ENCODE results near the gene OTC.

The OTC gene

DNA sequence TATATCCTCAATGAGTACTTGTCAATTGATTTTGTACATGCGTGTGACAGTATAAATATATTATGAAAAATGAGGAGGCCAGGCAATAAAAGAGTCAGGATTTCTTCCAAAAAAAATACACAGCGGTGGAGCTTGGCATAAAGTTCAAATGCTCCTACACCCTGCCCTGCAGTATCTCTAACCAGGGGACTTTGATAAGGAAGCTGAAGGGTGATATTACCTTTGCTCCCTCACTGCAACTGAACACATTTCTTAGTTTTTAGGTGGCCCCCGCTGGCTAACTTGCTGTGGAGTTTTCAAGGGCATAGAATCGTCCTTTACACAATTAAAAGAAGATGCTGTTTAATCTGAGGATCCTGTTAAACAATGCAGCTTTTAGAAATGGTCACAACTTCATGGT is at the start of gene OTC:
OTC (plus strand) TSS at position 243 of the 400 bp plus-strand sequence; CDS start at position 336, 93 bp downstream.
- Histone ChIP-seq H3K27ac (no peak within 1 kb of the TSS), H3K4me3 (no peak within 1 kb of the TSS)

DNA sequence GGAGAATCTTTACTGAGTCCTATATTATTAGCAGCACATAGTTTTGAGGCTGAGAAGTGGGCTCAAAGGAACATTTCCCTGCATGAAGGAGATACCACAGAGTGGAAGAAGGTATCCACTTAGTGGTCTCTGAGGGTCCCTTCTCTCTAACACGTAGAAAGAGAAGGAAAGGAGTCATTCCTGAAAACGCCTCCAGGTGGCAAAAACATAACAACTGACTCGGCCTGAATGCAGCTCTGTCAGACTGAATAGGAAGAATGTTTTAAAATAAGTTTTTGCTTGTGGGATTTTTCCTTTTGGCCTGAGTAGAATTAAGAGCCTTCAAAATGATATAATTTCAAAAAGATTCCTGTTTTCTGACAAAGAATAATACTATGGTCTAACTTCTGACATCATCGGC is 48.4 kb upstream of the OTC start:
- Histone ChIP-seq H3K27ac (no peak overlapping the region), H3K4me3 (no peak overlapping the region)

- Histone ChIP-seq H3K27ac (no peak overlapping the region), H3K4me3 (no peak overlapping the region)
These were observed 46.4 kb upstream of the OTC start for GRCh38 chrX:38305971-38306370.

DNA sequence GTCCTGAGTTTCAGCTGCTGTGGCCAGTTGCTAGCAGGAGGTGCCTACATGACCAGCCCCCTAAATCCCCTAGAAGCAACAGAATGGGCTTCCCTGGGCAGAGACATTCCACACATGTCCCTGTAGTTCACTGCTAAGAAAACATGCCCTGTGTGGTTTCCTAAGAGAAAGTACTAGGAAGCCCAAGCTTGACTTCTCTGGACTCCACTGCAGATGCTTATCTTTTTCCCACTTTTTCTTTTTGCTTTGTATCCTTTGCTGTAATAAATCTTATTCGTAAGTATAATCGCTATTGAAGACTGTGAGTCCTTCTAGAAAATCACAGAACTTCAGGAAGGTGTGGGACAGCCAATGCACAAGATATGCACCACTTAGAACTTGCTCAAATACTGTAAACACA is 40.7 kb upstream of the OTC start:
- no peak overlapping the region for H3K4me3 ChIP-seq
- H3K27ac ChIP-seq = no peak overlapping the region

- peak overlapping the region in 1 of 21 experiments; percentile 4 for H3K27ac ChIP-seq
- H3K4me3 ChIP-seq = no peak overlapping the region
These were observed 40.0 kb upstream of the OTC start for GRCh38 chrX:38312436-38312835.

- H3K27ac ChIP-seq = peak overlapping the region in 1 of 21 experiments; percentile 4
These were observed 39.2 kb upstream of the OTC start for GRCh38 chrX:38313190-38313589.

GRCh38 chrX:38315186-38315585 is 37.2 kb upstream of the OTC start:
- Histone ChIP-seq H3K27ac (no peak overlapping the region), H3K4me3 (no peak overlapping the region)

More at GRCh38 chrX:38313190-38313589, 39.2 kb upstream of the OTC start:
- H3K4me3 ChIP-seq = no peak overlapping the region

- Histone ChIP-seq H3K27ac (no peak overlapping the region), H3K4me3 (no peak overlapping the region)
These were observed 34.2 kb upstream of the OTC start for GRCh38 chrX:38318196-38318595.

- no peak overlapping the region for H3K4me3 ChIP-seq
- H3K27ac ChIP-seq = no peak overlapping the region
These were observed 33.8 kb upstream of the OTC start for GRCh38 chrX:38318606-38319005.

- Histone ChIP-seq H3K4me3 (no peak overlapping the region), H3K27ac (no peak overlapping the region)
These were observed 31.6 kb upstream of the OTC start for GRCh38 chrX:38320819-38321218.

DNA sequence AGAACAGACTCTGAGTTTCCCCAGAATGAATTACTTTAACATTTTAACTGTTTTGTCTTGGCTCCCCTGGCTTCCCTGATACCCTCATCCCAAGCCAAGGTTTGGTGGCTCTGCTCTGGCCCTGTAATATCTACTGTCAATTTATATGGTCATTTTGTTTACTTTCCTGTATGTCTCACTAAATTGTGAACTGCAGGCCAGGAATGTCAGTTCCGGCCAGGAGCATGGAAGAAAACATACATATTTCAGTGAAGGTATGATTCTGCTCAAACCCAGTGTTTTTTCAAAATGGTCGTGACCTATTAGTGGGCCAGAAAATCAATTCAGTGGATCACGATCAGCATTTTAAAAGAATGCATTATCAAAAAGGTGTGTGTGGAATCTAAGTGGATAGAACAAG is 26.3 kb upstream of the OTC start:
- H3K4me3 ChIP-seq = peak overlapping the region in 5 of 7 experiments; percentile 58 to 73 (median 69)
- peak overlapping the region in 6 of 21 experiments; percentile 79 to 85 (median 81) for H3K27ac ChIP-seq

DNA sequence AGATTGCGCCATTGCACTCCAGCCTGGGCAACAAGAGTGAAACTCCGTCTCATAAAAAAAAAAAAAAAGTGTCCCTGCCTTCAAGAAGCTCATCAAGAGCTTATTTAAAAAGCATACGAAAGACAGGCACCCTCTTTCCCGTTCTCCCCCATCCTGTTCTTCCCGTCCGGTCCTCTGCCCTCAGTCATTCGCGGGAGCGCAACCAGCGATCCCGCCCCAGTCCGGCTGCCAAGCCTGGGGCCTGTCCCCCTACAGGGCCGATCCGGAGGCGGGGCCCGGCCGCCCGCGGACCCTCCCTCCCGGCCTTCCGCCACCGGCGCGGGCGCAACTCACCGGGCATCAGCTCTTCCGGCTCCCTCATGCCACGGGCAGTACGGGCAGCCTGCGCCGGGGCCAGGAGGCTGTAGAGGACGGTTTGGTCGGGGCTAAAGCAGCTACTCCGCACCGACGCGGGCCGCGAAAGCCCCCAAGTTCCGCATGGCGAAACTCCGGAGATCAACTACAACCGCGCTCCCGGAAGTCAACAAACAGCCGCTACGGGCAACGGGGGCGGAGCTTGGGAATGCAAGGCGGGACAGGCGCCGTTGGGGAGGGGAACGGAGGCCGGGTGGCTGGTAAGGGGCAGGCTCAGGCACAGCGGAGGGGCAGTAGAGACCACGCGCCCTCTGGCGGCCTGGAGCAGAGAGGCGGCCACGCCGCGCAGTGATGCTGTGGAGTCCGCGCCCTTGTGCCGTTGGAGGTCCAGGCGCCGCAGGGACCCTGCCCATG is 25.2 kb upstream of the OTC start, which contains the start of gene RPGR:
RPGR (minus strand) TSS at position 503 of the 768 bp plus-strand sequence; CDS start at position 361, 142 bp downstream.
- Histone ChIP-seq H3K27ac (peak within 1 kb of the TSS; percentile 49 to 90 (median 81)), H3K4me3 (peak within 1 kb of the TSS; percentile 54 to 73 (median 64))

DNA sequence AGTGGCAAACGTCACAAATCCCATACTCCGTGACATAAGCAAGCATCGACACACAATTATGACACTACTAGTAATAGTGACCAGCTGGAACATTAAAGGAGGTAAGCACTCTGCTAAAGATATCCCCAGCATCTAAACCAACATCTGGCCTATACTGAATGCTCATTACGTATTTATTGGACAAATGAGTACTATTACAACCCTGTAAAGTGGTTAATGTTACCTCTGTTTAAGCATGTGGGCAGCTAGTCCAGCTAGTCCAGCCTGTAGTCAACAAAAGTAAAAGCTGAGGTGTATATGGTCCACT is 24.7 kb upstream of the OTC start:
- H3K27ac ChIP-seq = peak overlapping the region in 8 of 21 experiments; percentile 7 to 90 (median 78)
- peak overlapping the region in 6 of 7 experiments; percentile 54 to 73 (median 66) for H3K4me3 ChIP-seq

DNA sequence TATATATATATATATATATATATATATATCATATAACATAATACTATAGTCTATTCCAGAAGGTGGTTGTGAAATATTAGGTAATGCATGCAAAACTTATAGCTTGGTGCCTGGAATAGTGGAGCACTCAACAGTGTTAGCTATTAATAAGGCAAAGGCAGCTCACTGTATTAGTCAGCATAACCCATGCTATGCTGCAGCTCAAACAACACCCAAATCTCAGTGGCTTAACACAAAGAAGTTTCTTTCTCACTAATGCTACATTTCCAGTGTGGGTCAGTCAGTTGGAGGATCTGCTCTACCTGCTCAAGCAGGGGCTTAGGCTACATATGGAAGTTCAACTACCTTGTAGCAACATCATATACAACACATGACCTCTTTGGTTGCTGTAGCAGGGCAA is 19.9 kb upstream of the OTC start:
- Histone ChIP-seq H3K27ac (no peak overlapping the region), H3K4me3 (no peak overlapping the region)

GRCh38 chrX:38335382-38335781 is 17.0 kb upstream of the OTC start:
- H3K27ac ChIP-seq = no peak overlapping the region
- no peak overlapping the region for H3K4me3 ChIP-seq

- Histone ChIP-seq H3K4me3 (no peak overlapping the region), H3K27ac (no peak overlapping the region)
These were observed 15.7 kb upstream of the OTC start for GRCh38 chrX:38336538-38337240.

DNA sequence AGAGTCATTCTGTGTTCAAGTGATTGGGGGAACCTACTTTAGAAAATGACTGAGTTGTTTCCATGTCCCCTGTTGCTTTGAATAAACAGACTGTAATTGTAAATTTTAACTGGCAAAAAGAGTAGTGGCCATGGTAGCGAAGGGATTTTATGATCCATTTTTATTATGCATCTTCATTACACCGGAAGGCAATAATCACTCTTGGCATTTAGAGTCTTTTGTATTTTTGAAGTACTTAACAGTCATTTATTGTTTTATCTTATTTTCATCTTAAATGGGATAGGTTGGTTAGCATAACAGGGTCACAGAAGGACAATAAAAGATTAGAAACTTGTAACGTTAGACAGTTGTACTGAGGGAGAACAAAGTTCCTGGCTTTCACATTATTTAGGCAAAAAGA is 11.0 kb upstream of the OTC start:
- Histone ChIP-seq H3K27ac (no peak overlapping the region), H3K4me3 (no peak overlapping the region)

GRCh38 chrX:38342853-38343778 is 9.3 kb upstream of the OTC start:
- Histone ChIP-seq H3K4me3 (no peak overlapping the region), H3K27ac (no peak overlapping the region)

GRCh38 chrX:38346150-38346549 is 6.3 kb upstream of the OTC start:
- H3K27ac ChIP-seq = no peak overlapping the region
- H3K4me3 ChIP-seq = no peak overlapping the region

DNA sequence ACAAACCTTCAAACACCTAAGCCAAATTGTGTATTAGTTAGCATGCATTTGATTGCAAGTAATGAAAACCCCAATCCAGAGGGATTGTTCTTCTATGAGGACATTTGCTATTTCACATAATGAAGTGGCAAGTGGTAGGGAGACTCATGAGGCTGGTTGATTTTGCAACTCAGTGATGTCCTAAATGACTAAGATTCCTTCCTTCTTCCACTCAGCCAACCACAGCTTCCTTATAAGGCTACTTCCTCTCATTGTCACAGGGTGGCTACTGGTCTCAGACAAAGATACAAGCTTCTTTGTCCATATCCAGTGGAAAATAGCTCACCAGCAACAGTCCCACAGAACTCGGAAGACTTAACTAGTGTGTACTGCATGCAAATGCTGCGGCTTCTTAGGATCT is 5.3 kb upstream of the OTC start:
- Histone ChIP-seq H3K4me3 (no peak overlapping the region), H3K27ac (no peak overlapping the region)
